Mucosa of gallbladder (tissue), 1 donor: ENCODE data around the gene PTPRG. TPM values are rescaled to one million over a fixed set of nuclear protein-coding genes. Genes with fewer than 3 reads are reported as not detected.

Source experiments
- DNase-seq: peaks from one replicate; pipeline ENCODE4 v3.0.0-alpha.2; 2020; ENCODE audit warnings: low spot score
- total RNA-seq: library from RNA; stranded (reverse); gene quantifications from one replicate; pipeline ENCODE4 v1.2.1, GENCODE V29; 2021
- donor health status: DM: no; HTN: no; CAD: no.

The PTPRG gene
- total RNA-seq, 1 donor from 2014 or later: 38.1 TPM

DNA sequence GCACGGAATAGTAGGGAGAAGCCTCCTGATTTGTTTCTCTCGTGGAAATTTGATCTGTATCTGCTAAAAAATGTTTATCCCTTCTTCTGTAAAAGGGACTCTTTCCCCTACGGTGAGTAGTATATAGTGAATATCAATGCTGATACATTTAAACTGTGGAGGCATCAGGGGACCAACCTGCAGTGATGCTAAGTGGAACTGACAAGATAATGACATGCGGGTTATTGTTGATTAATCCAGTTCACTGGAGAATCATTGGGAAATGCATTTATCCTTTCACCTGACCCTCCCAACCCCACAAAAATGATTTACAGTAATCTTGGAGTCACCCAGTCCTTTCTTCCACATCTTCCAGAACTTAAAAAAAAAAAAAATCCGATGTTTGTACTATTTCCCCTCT is 264.8 kb downstream of the PTPRG start:
- no peak for DNase-seq

DNA sequence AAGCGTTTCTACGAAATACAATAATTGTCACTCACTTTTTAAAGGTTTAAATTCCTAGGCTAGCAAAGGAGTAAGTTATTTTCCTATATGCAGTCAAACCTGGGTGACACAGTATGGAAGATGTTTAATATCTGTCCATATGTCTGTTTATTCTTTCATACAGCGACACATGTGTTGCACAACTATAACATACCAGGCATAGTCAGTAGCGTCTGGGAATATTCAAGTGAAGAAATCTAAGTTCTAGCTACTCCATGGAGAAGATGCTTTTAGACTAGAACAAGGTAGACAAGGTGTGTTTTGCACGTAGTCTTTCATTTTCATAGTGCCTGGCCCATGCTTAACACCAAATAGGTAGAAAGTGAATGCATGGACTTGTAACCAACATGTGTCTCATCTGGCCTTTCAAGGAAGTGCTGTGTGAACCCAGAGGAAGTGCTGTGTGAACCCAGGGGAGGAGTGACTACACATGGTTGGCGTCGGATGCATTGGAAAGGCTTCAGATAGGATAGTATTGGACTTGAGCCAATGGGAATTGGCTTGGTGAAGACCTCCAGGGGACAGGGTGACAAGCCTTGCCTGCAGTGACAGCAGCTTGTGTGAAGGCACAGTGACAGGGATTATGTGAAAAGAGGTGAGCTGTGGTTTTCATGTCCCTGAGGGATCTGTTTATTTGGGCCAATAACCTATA is 267.0 kb downstream of the PTPRG start:
- DNase-seq: no peak

DNA sequence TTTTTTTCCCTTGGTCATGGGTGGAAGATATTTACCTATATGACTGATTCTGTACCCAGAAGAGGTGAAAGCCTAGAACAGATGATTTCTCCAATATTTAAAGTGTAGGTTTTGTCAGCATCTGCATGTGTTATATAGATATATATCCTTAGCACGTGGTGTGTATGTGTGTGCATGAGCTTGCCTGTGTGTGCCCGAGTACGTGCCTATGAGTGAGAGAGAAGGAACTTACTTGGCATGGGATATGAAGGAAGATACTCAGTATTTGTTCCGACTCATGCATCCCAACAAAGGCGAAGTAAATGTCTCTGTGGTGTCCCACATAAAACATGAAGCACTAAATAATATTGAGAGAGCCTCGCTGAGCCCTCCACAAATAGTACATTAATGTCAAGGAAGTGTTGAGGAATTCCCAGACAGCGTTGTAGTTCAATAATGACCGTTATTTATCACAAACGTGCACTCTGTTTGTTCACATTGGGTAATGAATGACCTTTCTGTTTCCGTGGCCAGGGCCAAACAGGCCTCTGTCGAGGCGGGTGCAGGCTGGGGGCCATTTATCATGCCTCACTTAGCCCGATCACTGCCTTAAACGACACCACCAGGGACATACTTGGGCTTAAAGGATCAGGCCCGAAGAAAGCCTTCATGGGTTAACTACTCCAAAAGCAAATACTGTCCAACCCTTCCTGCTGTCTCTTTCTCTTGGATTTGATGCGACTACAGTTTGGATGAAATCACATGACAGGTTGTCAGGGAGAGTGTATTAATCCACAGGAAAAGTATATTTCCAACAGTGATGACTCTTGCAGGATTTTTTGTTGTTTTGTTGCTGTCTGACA is 267.7 kb downstream of the PTPRG start:
- no peak for DNase-seq

DNA sequence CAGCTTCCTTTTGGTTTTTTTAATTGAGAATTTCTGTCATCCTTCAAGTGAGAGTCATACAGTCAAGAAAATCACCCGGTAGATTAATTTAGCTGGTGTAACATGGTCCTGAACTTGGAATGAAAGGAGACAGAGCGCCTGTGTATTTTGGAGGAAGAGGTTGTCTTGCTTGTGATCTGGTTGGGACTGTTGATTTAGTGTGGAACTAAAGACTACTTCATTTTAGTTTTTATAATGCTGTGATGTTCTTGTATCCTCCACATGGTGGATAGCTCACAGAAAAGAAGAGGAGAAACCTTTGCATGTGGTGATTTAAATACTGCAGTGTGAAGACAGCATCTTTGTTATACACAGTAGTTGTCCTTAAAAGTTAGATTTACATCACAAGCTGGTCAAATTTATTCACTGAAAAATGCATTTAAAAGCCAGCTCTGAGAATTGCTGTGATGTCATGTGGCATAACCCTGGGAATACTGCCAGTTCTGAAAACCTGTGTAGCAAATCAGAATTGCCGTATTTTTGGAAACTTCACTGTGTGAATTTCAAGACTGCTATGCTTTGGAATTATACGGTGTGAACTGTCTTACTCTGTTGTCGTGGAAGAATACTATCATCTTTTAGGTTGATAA is 268.5 kb downstream of the PTPRG start:
- no peak for DNase-seq

DNA sequence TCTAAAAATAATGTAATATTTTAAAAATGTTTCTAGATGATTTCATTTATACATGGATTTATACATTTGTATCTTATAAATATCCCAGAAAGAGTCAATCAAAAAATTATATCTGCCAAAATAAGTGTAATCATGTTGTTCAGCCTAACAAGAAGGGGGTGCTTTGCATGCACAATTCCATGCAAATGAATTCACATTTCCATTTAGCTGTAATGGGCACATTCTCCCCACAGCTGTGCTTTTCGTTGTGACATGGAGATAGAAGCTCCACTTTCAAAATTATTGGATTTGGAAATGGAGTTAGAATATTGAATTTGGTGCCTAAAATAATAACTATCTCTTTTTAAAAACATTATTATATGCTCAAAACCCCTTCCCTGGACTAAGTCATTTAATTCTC is 270.6 kb downstream of the PTPRG start:
- no peak for DNase-seq

DNA sequence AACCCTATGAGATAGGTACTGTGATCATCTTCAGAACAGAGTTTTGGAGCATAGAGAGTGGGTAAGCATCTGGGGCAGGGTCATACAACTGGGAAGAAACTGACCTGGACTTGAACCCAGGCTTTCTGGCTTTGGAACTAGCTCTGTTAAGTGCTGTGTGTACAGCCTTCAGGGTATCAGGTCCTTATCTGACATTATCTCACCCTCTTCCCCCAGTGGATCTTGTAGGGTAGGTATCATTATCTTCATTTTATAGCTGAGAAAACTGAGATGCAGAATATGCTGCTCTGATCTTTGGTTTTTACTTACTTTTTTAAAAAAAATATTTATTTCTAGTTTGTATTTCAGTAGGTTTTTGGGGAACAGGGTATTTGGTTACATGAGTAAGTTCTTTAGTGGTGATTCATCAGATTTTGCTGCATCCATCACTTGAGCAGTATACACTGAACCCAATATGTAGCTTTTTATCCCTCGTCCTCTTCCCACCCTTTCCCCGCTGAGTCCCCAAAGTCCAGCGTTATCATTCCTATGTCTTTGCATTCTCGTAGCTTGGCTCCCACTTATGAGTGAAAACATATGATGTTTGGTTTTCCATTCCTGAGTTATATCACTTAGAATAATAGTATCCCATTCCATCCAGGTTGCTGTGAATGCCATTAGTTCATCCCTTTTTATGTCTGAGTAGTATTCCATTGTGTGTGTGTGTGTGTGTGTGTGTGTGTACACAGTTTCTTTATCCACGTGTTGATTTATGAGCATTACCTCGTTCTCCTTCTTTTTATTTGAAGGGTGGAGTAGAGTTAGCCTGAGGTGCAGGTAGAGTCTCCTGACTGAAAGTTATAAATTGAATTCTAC is 271.2 kb downstream of the PTPRG start:
- no peak for DNase-seq

DNA sequence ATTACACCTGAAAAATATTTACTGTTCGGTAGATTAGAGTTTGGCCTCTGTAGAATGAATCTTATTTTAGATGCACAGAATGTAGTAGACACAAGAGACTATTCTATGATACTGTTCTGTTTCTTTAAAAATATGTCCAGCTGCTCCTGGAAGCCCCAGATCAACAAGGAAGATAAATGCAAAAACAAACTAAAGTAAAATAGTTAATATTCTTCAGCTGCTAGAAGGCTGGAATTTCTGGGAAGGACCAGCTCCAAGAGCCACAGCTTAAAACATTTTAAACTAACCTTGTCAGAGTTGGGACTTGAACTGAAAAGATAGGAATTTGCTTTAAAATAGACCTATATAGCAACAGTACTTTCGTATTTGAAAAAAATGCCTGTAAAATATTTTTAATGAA is 277.9 kb downstream of the PTPRG start:
- no peak for DNase-seq

DNA sequence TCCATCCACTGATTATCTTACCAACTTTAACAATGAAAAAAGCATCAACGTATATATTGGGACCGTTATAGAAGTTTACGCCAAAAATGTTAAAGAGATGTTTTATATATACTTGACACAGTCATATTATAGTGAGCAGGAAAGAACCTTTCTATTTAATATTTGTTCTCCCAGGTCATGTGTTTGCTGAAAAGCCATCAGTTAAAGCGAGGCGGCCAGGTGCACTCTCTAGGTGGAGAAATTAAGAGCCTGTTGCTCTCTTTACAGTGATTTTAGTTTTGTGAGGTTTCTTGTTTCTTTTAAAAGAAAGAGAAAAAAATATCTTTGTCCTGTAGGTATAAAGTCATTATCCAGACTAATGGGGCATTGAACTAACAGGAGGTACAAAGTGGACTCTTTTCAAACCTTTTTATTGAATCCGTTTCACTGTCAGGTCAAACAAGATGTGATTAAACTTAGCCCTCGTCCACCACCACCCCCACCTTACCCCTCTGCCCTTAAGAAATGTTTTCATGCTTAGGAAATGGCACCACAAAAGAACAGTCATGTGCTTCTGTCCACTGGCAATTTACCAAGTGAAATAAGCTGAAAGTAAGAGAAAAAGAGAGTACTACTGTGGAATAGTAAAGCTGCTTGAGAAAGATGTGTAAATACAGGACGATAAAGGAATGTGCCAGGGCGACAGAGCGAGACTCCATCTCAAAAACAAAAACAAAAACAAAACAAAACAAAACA is 279.9 kb downstream of the PTPRG start:
- DNase-seq: no peak

DNA sequence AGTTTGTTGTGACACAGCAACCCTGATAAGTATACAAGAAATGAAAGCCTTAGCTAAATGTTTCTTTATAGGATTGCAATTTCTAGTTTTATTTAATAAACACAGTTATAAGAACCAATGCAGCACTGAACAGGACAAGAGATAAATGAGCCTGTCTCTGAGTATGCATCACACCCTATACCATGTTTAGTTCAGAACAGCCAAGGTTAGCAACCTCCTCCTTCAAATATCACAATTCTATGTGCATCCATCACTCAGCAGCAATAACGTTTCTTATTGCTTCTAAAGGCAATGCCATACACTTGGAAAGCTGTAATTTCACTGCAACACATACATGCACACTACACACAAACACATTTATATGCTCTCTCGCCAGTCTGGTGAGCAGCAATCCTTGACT is 280.6 kb downstream of the PTPRG start:
- DNase-seq: no peak

DNA sequence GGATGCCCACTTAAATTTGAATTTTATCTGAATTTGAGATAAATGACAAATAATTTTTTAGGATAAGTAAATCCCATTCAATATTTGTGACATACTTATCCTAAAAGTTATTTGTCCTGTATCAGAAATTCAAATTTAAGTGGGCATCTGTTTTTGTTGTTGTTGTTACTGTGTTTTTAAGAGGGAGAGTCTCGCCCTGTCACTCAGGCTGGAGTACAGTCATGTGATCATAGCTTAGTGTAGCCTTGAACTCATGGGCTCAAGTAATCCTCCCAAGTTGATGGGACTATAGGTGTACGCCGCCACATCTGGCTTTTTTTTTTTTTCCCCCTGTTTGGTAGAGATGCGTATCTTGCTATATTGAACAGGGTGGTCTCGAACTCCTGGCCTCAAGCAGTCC is 283.0 kb downstream of the PTPRG start:
- DNase-seq: no peak

DNA sequence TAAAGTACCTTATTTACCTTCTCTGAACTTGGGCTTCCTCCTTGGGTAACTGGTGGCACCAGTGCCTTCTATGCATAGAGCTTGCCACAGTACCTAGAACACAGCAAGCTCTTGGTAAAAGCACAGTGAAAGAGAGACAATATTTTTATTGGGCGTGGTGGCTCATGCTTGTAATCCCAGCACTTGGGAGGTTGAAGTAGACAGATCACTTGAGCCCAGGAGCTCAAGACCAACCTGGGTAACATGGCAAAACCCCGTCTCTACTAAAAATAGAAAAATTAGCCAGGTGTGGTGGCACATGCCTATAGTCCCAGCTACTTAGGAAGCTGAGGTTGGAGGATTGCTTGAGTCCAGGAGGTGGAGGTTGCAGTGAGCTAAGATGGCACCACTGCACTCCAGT is 285.1 kb downstream of the PTPRG start:
- DNase-seq: no peak

DNA sequence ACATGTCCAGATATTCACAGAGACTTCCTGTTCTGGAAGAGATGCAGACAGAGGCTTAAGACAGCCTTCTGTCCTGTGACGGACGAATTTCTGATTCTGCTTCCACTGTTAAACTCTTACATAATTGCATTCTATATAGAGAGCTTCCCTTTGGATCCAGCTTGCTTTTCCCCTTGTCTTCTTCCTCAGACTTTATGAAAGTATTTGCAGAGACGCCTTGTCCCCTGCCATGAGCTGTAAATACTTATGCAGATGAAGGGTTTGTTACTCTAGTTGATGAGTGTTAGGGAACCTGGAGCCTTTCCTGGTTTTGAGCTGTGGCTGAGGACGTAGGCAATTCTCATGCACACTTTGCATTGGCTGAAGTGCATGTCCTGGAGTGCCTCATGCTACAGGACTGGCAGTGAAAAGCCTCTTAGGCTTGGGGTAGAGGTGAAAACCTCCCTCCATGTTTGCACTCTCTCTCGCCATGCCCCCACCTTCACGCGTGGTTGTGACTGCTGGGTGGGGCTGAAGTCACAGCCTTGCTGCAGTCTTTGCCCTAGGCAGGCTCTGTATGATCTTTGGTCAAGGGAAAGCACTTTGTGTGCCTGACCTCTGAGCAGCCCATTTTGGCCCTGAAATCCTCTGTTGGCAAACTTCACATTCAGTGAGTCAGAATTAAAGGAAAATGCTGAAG is 286.6 kb downstream of the PTPRG start:
- no peak for DNase-seq

DNA sequence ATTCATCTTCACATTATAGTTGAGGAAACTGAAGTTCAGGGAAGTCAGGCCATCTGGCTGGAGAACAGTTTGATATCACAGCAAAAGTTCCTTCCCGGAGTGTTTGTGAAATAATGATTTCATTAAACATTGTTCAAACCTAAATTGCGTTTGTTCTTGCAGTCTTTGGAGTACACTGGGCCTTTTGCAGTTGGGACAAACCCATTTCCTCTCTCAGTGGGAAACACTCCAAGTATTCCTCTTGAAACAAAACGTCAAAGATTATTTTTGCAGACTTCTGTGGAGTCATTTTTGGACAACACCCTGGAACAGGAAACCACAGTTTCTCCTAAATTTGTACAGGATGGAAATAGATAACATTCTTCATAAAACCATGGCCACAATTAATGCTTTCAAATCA is 287.5 kb downstream of the PTPRG start:
- DNase-seq: peak; percentile 34

DNA sequence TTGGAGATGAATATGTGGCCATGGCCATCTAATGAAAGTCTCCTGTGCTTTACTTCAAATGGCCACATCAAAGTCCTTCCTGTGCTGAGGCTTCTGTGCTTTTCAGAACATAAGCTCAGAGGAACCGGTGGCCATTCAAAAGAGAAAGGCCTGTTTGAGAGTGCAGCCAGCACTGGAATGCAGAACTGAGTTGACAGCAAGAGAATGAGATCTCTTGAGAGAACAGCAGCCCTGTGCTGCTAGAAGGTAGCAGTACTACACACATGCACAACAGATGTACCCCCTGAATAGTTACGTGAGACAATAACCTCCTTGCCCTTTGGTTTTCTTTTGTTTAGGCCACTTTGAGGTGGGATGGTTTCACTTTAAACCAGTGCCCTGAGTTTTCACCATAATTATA is 292.5 kb downstream of the PTPRG start:
- no peak for DNase-seq

DNA sequence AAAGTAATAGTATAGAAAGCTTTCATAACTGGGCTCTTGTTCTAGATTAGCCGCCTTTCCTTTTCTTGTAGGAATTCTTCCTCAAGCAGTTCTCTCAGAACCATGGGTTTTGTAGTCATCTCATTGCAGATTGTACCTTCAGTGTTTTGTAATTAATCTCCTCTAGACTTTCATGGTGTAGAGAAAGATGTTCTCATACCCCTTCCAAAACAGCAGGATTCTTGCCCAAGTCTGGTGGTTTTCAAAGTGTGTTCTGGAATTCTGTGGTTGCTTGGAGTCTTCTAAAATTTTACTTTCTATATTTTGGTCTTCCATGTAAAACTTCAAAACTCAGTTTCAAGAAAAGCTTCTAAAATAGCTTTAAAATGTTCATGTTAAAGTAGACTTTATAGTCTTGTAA is 293.8 kb downstream of the PTPRG start:
- DNase-seq: no peak

DNA sequence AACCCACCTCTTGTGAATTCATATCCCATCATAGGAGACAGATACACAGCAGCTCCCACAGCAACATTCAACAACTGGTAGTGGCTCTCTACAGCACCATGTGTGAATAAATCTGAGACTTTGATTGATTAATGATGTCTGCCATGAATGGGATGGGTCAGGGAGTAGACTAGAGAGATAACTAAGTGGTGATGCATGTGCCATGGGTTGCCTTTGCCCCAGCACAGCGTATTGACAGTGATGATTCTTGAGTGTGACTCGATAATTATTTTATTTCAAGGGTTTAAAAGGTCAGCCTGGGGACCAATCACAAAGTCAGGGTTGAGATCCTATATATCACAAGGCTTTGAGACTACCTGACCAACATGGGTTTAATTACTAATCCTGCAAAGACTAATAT is 295.9 kb downstream of the PTPRG start:
- DNase-seq: no peak

DNA sequence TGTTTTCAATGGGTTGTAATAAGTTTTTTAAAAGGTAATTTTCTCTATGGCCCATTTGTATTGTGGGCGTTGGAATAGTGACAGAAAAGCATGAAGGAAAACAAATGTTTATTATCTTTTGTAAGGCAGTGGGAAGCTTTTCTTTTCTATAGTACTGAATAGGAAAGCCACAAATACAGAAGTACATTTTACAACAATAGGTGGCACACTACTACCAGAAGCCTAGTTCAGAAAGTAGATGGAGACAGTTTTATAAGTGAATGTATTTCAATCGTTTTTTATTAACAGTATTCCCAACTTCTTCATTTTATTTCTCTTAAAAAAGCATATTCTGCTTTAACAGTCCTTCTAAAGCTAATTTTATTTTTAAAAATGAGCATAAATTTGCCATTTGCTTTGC is 296.7 kb downstream of the PTPRG start:
- no peak for DNase-seq

DNA sequence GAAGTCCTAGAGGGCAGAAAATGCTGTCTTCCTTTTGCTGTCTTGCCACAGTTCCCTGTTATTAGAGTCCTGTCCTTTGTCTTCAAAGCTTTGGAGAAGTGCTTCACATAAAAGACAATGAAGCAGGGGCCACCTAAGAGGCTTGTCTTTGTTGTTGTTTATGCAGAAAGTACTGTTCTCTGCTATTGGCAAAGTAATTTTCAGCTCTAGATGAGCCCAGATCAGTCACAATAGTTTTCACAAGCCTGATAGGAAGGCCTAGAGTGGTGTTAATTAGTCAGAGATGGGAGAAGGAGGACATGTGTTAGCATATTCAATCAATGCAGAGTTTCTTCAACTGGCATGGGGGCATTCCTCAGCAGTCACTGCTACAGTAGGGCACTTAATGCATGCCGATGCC is 300.0 kb downstream of the PTPRG start:
- no peak for DNase-seq

DNA sequence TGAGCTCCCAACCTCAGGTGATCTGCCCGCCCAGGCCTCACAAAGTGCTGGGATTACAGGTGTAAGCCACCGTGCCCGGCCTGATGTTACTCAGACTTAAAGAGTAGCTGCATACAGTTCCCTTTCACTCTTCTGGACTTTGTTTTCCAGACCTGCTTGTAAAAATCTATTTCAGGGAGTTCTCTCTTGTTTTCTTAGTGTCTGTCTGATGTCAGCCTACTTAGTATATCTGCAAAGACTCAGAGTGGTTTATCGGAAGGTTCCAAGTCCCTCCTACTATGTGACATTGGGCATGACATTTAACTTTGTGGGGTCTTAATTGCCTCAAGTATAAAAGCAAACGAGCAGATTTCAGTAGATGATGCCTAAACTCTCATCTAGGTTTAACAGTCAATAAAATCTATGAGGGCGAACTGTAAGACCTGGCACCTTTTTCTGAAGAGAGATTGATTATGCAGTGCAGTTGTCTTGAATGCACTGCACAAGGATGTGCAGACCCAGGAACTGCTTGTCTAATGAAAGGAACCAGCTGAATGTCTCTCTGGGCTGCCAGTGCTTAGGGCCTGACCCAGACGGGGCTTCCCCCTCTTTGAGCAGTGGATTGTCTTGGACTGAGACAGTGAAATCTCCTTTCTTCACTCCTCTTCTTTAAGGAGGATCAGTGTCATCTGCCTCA is 301.4 kb downstream of the PTPRG start:
- no peak for DNase-seq

DNA sequence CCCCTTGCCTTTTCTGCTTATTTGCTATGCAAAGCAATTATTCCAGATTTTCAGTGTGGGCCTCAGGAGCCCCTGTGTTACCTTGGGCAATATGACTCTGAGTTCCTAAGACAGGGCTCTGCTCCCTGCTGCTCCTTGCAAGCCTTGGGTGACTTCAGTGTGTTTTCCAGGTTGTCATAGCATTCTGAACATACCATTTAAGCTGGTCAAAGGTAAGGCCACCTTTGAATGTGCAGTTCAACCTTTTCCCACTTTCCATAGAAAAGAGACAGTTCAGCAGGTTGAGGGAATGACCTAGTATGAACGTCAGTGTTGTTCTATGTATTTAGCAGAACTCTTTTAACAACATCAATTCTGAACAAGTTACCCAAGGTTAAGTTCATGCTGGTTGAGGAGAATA is 302.2 kb downstream of the PTPRG start:
- no peak for DNase-seq
